Sigmoid colon (tissue), 7 donors: Measurements from ENCODE around the gene ARHGAP22. TPM values are rescaled to one million over a fixed set of nuclear protein-coding genes. Genes with fewer than 3 reads are reported as not detected.

Experiments used
- DNase-seq: peaks from one replicate; pipeline ENCODE4 v3.0.0-alpha.2; 2019
- H3K27ac ChIP-seq, 4 donors: fragments of 200-600 bp; sonication (generic); one replicate each; pipeline ENCODE4 v1.5.1; 2016 to 2019; ENCODE audit warnings: mild to moderate bottlenecking in 1 of 4
- H3K27me3 ChIP-seq, 3 donors: fragments of 200-600 bp; sonication (generic); one replicate each; pipeline ENCODE4 v1.5.1; 2019; ENCODE audit warnings: mild to moderate bottlenecking in 1 of 3
- H3K36me3 ChIP-seq, 4 donors: fragments of 200-600 bp; sonication (generic); one replicate each; pipeline ENCODE4 v1.5.1; 2016 to 2019
- H3K4me1 ChIP-seq, 4 donors: fragments of 200-600 bp; sonication (generic); one replicate each; pipeline ENCODE4 v1.5.1; 2017 to 2019
- H3K4me3 ChIP-seq, 4 donors: fragments of 200-600 bp; sonication (generic); one replicate each; pipeline ENCODE4 v1.5.1; 2017 to 2019; ENCODE audit warnings: mild to moderate bottlenecking in 2 of 4, moderate library complexity in 1 of 4
- H3K9me3 ChIP-seq, 4 donors: fragments of 200-600 bp in 3 of 4; sonication (generic) in 3 of 4; one replicate each; pipeline versions ENCODE4 v1.5.1 to v1.6.1; 2013 to 2019
- EP300 ChIP-seq, 4 donors: sonication (generic); formaldehyde crosslinking; IDR thresholded peaks; one replicate each; pipeline ENCODE4 v1.6.1; 2017; ENCODE audit warnings: antibody characterized with exemption in 4 of 4
- POLR2A ChIP-seq, 2 donors: fragments of 450-650 bp; IDR thresholded peaks; one replicate each; pipeline ENCODE4 v1.6.1; 2016; ENCODE audit warnings: antibody characterized with exemption in 2 of 2, mild to moderate bottlenecking in 2 of 2, moderate library complexity in 2 of 2
- POLR2AphosphoS5 ChIP-seq, 4 donors: sonication (generic); formaldehyde crosslinking; IDR thresholded peaks; one replicate each; pipeline ENCODE4 v1.6.1; 2017; ENCODE audit warnings: antibody characterized with exemption in 4 of 4
- WGBS, 2 donors: extraction: QIAGEN DNeasy Blood & Tissue Kit; methylation state at CpG; one replicate each; pipeline ENCODE4 v1.1.7; 2013; 5-methylcytosine and 5-hydroxymethylcytosine counted together
- intact Hi-C: fragments of 100-400 bp; cut with DNase I; formaldehyde crosslinking; loops from one replicate; pipeline ENCODE4 v1.15.1; 2023
- polyA plus RNA-seq, 3 donors: library from polyadenylated mRNA; stranded (reverse); fragments of 200-250 nt; gene quantifications; one replicate each; pipeline ENCODE4 v1.2.3, GENCODE V29; 2013
- total RNA-seq, 4 donors: library from RNA; depleted of rRNA; stranded (reverse); fragments of >200 nt; gene quantifications; one replicate each; pipeline ENCODE4 v1.1.0, GENCODE V29; 2016
- TF ChIP-seq, protein P1 (sequence below), 4 experiments: fragments of 450-650 bp in 3 of 4; fragments of 200-600 bp in 1 of 4; IDR thresholded peaks; one replicate each; pipeline ENCODE4 v1.5.1; 2016 to 2019; ENCODE audit warnings: antibody characterized with exemption in 4 of 4, mild to moderate bottlenecking in 3 of 4, moderate library complexity in 2 of 4
- donor health status: healthy with polysubstance abuse.
- donor health status: Bipolar disorder and iron deficiency.
- donor health status: healthy.

ARHGAP22 gene
- total and polyA plus RNA-seq, 7 donors: 1.2 to 6.4 (median 3.1) TPM

GRCh38 chr10:48587101-48587500 lies 17.8 kb downstream of the ARHGAP22 start:
- Histone ChIP-seq H3K27me3 (no peaks in the 10 kb centered on the region), H3K27ac (no peak overlapping the region), H3K9me3 (no peaks in the 10 kb centered on the region), H3K4me1 (no peaks in the 10 kb centered on the region), H3K36me3 (no peaks in the 10 kb centered on the region), H3K4me3 (no peak overlapping the region)
- TF ChIP-seq, protein P1, sequence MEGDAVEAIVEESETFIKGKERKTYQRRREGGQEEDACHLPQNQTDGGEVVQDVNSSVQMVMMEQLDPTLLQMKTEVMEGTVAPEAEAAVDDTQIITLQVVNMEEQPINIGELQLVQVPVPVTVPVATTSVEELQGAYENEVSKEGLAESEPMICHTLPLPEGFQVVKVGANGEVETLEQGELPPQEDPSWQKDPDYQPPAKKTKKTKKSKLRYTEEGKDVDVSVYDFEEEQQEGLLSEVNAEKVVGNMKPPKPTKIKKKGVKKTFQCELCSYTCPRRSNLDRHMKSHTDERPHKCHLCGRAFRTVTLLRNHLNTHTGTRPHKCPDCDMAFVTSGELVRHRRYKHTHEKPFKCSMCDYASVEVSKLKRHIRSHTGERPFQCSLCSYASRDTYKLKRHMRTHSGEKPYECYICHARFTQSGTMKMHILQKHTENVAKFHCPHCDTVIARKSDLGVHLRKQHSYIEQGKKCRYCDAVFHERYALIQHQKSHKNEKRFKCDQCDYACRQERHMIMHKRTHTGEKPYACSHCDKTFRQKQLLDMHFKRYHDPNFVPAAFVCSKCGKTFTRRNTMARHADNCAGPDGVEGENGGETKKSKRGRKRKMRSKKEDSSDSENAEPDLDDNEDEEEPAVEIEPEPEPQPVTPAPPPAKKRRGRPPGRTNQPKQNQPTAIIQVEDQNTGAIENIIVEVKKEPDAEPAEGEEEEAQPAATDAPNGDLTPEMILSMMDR (IDR thresholded peaks at IDR 0.05): no peak
- TF ChIP-seq POLR2A (IDR thresholded peaks at IDR 0.05): no peak
- no peak for TF ChIP-seq POLR2AphosphoS5 (IDR thresholded peaks at IDR 0.05)
- TF ChIP-seq EP300 (IDR thresholded peaks at IDR 0.05): no peak
- no peak for DNase-seq
- intact Hi-C loops: no loop called here
- 42 to 74% methylated on average over 2 of the region's 2 CpGs for WGBS, 2 donors

GRCh38 chr10:48582970-48583369 lies 21.9 kb downstream of the ARHGAP22 start:
- H3K4me3 ChIP-seq: no peak overlapping the region
- peaks cover 0 to 29% (median 19%) of the 10 kb centered on the region in 4 donors for H3K4me1 ChIP-seq
- no peaks in the 10 kb centered on the region for H3K36me3 ChIP-seq
- no peak overlapping the region for H3K27ac ChIP-seq
- no peak for DNase-seq
- WGBS, 2 donors: 90% methylated on average over 10 of the region's 10 CpGs
- TF ChIP-seq POLR2AphosphoS5 (IDR thresholded peaks at IDR 0.05) (no peak), POLR2A (IDR thresholded peaks at IDR 0.05) (no peak), EP300 (IDR thresholded peaks at IDR 0.05) (no peak)
- TF ChIP-seq, protein P1 (IDR thresholded peaks at IDR 0.05): no peak
- intact Hi-C loops: no loop called here
- no peaks in the 10 kb centered on the region for H3K27me3 ChIP-seq
- no peaks in the 10 kb centered on the region for H3K9me3 ChIP-seq

GRCh38 chr10:48580236-48580635 lies 24.6 kb downstream of the ARHGAP22 start:
- DNase-seq: no peak
- no peaks in the 10 kb centered on the region for H3K36me3 ChIP-seq
- intact Hi-C loops: no loop called here
- 86 to 90% methylated on average over 5 of the region's 5 CpGs for WGBS, 2 donors
- no peak overlapping the region for H3K4me3 ChIP-seq
- no peaks in the 10 kb centered on the region for H3K27me3 ChIP-seq
- peak overlapping the region in 3 of 4 donors; percentile 31 to 77 (median 68) for H3K27ac ChIP-seq
- peaks cover 0 to 31% (median 20%) of the 10 kb centered on the region in 4 donors for H3K4me1 ChIP-seq
- TF ChIP-seq, protein P1 (IDR thresholded peaks at IDR 0.05): no peak
- H3K9me3 ChIP-seq: no peaks in the 10 kb centered on the region

DNA sequence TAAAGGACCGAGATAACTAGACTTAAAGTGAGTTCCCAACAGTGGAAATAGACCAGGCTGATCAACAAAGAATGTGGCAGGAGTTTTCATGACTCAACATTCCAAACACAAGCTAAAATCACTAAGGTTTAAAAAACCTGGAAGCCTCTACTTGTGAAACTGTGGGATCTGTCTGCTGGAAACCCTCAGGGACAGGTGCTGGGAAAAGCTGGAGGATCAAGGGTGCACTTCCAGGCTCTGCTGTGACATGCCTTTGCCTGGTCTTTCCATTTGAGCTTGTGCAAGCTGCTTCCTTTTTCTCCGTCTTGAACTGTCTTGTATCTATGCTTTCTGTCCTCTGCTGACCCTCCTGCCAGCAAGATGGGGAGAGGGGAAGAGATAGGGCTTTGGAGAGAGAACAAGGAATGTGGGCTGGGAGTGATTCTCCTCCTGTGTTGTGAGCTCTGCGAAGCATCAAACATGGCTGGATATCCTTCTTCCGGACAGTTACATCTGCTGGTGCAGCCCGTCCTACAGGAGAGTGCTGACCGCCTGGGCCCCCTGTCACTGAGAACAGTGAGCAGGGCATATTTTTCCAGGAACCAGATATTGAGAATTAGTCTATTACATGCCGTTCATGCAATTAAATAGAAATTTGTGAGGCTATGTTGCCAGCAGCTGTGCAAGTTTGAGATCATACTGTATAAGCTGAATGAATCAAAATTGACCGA lies 25.5 kb downstream of the ARHGAP22 start:
- no peak for DNase-seq
- Histone ChIP-seq H3K27me3 (no peaks in the 10 kb centered on the region), H3K4me3 (no peak overlapping the region), H3K4me1 (peaks cover 0 to 31% (median 20%) of the 10 kb centered on the region in 4 donors), H3K27ac (peak overlapping the region in 3 of 4 donors; percentile 31 to 77 (median 68)), H3K36me3 (no peaks in the 10 kb centered on the region), H3K9me3 (no peaks in the 10 kb centered on the region)
- TF ChIP-seq, protein P1 (IDR thresholded peaks at IDR 0.05): no peak
- no peak for TF ChIP-seq POLR2A (IDR thresholded peaks at IDR 0.05)
- TF ChIP-seq EP300 (IDR thresholded peaks at IDR 0.05): peak in 1 of 4 donors; percentile 28
- peak in 3 of 4 donors; percentile 63 to 84 (median 71) for TF ChIP-seq POLR2AphosphoS5 (IDR thresholded peaks at IDR 0.05)
- WGBS, 2 donors: 73% methylated on average over 8 of the region's 8 CpGs
- intact Hi-C loops: no loop called here

GRCh38 chr10:48577158-48577557 lies 27.7 kb downstream of the ARHGAP22 start:
- TF ChIP-seq POLR2AphosphoS5 (IDR thresholded peaks at IDR 0.05) (no peak), EP300 (IDR thresholded peaks at IDR 0.05) (no peak), POLR2A (IDR thresholded peaks at IDR 0.05) (no peak)
- TF ChIP-seq, protein P1 (IDR thresholded peaks at IDR 0.05): no peak
- H3K27ac ChIP-seq: no peak overlapping the region
- H3K27me3 ChIP-seq: no peaks in the 10 kb centered on the region
- no peak overlapping the region for H3K4me3 ChIP-seq
- peaks cover 0 to 31% (median 20%) of the 10 kb centered on the region in 4 donors for H3K4me1 ChIP-seq
- no peaks in the 10 kb centered on the region for H3K9me3 ChIP-seq
- H3K36me3 ChIP-seq: no peaks in the 10 kb centered on the region
- DNase-seq: no peak
- 51 to 91% methylated on average over 5 of the region's 5 CpGs for whole genome bisulfite sequencing, 2 donors
- intact Hi-C loops: no loop called here
